SK-MEL-5 (cell line): ENCODE measurements around the gene RAB36. TPM values are rescaled to one million over a fixed set of nuclear protein-coding genes. Genes with fewer than 3 reads are reported as not detected.

Experiments used
- DNase-seq: peaks from one replicate; pipeline ENCODE4 v3.0.0-alpha.2; 2016; ENCODE audit warnings: low read depth, low spot score
- in situ Hi-C: cut with HindIII; loops from 2 replicates; pipeline ENCODE4 v1.10.0; 2016; ENCODE audit warnings: low sequenced_read_pairs, high pct_unique_total_duplicates, low pct_unique_long_range_greater_than_20kb
- small RNA-seq, 2 experiments: library from RNA; depleted of rRNA; stranded (forward); fragments of <200 nt; gene quantifications; one replicate each; pipeline ENCODE3, GENCODE V24; 2014
- total RNA-seq: library from RNA; depleted of rRNA; stranded (reverse); fragments of >200 nt; shearing (Covaris generic); gene quantifications from 2 replicates; pipeline ENCODE4 v1.2.3, GENCODE V29; 2014; rRNA removed

The RAB36 gene
- total RNA-seq, 1 experiment from 2014 or later: 0.37 TPM

DNA sequence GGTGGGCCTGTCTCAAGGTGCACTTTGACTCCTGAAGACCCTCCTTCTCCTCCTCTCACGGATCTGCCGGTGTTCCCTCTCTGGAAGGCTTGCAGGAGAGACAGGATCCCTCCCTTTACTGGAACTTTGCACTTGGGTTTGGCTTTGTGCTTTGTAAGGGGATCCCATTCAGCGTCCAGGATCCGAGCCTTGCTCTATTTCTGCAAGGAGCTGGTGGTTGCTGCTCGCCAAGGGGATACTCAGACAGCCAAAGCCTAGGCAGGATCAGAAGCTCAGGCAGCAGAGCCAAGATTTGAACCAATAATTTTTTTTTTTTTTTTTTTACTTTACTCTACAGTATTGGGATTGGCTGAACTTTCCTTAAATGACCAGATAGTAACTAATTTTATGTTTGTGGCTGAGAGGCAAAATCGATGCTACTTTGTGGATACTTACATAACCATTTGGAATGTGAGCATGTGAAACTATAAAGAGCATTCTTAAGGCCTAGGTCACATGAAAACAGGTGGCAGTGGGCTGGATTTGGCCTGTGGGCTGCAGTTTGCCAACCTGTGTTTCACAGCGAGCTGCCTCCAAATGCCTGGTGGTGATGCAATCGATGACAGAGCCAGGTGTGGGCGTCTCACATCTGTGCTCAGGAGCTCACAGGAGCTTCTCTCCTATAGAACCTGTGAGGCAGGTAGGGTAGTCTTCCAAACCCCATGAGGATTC, 60.2 kb downstream of the RAB36 start:
- in situ Hi-C loops: no loop called here
- DNase-seq: no peak

DNA sequence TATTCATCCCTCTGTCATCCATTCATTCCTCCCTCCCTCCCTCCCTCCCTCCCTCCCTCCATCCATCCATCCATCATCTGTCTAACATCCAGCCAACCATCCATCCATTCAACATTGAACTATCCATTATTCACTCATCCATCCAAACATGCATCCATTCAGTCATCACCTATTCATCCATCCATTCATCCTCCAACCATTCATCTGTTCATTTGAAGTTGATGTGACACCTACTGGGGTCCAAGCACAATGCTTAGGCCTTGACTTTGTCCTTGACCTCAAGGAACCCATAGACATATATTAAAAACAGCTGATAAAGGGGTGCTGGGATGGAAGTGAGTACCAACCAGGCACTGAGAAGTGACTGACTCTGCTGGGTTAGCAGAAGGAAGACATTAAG, 61.6 kb downstream of the RAB36 start:
- no peak for DNase-seq
- in situ Hi-C loops: no loop called here

DNA sequence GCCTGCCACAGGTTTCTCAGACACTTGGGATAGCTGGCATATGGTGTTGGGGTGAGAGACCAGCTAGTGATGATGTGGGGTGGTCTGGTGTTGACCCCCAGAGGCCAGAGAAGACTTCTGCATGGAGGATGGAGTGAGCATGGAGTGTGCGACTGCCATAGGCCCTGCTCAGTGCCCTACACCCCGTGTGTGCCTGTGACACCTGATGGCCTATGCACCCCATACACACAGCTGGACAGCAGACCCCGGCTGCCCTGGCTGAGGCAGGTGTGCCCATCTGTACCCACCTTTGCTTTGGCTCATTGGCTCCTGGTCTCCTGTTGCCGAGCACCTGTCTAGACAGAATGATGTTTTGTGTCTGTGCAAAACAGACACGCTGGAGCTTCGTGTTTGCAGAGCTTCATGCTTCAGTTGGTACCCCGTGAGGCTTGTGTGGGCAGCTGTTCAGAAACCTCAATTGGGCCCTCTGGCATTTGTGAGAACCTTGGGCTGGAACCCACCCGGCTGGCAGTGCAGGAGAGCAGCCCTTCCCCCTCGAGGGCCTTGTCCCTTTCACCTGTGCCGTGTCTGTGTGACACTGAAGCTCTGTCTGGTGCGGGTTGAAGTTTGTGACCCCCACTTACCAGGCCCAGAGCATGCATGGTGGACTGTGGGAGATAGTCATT, 62.6 kb downstream of the RAB36 start:
- DNase-seq: no peak
- in situ Hi-C loops: no loop called here

DNA sequence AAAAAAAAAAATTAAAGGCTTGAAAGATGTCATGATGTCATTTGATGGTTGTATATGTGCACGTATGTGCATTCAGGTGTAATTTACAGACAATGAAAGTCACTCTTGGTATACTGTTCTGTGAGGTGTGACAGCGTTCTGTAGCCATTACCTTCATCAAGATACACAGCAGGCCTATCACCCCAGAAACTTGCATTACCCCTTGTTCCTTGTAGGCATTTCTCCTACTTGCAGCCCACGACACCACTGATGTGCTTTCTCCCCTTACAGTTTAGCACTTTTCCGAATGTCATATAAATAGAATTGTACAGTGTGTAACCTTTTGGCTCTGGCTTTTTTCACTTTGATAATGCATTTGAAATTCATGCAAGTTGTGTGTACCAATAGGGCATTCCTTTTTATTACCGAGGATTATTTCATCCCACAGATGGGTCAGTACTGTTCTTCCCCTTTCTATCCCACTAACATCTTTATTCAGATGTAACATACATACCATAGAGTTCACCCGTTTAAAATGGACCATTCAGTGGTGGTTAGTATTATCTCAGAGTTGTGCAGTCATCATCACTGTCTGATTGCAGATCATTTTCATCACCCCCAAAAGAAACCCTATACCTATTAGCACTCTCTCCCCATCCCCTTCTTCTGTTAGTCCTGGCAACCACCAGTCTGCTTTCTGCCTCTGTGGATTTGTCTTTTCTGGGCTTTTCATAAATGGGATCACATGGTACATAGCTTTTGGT, 65.3 kb downstream of the RAB36 start:
- no peak for DNase-seq
- in situ Hi-C loops: no loop called here

DNA sequence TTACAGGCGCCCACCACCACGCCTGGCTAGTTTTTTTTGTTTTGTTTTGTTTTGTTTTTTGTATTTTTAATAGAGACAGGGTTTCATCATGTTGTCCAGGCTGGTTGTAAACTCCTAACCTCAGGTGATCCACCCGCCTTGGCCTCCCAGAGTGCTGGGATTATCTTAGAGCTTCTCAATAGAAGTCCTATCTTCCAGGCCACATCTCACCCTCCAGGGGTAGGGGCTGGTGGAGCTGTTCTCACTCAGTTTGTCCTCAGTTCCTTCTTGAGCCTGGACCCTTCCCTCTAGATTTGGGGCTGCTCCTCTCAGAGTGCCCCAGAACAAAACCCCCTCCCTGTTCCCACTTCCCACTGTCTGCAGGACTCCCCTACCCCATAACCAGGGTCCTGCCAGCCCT, 66.3 kb downstream of the RAB36 start:
- DNase-seq: no peak

DNA sequence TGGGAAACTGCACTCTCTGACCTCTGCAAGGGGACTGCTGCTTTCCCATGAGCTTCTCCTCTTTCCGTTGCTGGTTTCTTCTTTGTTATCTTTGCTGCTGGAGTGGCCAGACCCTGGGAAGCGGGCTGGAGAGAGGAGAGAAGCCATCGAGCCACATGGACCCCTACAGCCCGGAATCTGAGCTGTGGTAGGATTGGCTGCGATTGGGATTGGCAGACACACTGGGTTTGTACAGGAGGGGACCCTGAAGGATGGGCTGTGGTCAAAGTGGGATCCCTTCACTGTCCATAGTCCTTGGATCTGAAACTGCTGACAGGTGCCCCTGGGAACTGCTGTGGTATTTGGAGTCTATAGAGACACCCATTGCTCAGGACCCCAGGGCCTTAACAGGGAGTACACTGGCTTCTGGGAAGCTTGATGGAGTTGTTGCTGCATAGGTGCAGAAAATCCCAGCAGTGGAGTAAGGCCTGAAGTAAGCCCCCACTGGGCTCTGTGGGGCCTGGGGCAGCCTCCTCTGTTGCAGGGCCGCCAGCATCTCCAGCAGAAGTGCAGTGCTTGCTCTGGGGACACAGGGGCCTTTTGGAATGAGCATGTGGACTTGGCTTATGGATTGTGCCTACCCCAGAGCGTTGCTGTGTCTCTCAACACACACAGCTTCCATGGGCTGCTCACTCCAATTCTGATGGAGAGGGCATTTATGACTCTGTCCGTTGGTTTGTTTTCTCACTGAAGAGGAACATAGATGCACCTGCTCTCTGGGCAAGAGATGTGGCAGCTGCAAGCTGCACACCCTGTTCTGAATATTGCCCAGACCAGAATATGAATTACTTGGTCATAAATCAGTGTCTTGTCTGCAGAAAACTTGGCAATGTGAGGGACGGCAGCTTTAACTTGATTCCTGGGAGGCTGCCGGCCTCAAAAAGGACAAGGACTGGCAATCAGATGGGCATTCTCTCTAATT, 67.1 kb downstream of the RAB36 start:
- in situ Hi-C loops: no loop called here
- no peak for DNase-seq

More for the DNA sequence above, 66.3 kb downstream of the RAB36 start:
- in situ Hi-C loops: no loop called here

DNA sequence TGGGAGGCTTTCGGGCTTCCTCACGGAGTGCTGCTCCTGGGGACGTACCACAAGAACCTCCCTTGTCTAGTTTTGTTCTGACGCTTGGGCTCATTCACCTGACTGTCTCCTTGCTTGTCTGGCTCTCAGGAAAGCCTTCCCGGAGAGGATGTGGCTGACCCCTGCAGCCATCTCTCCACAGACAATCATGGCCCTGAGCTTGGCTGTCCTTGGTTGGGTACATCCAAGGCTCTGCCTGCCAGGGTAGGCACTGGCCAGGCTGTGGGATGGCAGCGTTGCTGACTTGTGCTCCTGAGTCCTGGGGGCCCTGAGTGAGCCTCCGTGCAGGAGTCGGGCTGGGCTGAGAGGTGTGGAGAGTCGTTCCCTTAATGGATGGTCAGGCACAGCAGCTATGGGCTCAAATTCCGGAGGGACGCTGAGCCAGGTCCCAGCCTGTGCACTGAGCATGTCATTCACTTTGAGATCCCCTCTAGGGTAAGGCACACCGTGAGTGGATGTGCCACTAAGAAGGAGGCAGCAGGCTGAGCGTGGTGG, 67.8 kb downstream of the RAB36 start:
- in situ Hi-C loops: no loop called here
- no peak for DNase-seq

DNA sequence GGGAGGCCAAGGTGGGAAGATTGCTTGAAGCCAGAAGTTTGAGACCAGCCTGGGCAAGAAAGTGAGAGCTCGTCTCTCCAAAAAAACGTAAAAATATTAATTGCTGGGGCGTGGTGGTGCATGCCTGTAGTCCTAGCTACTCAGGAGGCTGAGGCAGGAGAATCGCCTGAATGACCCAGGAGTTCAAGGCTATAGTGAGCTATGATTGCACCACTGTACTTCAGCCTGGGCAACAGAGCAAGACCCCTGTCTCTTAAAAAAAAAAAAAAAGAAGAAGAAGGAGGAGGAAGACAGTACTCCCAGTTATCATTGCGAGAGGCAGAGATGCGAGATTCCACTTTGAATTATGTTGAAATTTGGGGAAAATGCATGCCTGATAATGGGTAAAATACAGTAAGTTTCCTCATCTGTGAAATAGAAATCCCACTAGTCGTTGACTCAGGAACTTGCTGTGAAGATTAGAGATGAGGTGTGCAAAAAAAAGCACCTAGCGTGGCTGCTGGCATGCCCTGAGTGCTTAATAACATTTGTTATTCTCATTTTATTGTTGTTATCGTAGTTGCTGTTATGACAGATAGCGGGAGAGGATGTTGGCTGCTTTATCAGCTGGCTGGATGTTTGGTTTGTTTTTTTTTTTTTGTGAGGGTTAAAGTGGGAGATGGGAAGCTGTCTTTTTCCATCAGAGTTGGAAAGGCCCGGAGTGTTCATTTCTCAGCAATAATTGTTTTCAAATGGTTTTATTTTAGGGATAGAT, 68.5 kb downstream of the RAB36 start:
- DNase-seq: no peak
- in situ Hi-C loops: no loop called here

Small RNA genes lying within 50 kb of the gene (small RNA-seq; reads per million reads assigned to genes)
- gene BCRP8: 0 reads per million in 2 experiments
- gene RF00017: 0 reads per million in 2 experiments
- 0 reads per million in 2 experiments for gene RF00066

Other genes with a start within 250 kb of the RAB36 start
- gene GNAZ, start 75.0 kb upstream of the RAB36 start, total RNA-seq: 3.6 and 3.9 TPM in 2 replicates
- not detected in 2 replicates for gene RSPH14, start 3.5 kb upstream of the RAB36 start, total RNA-seq
- 14.6 and 19.6 TPM in 2 replicates for gene BCR, start 35.0 kb downstream of the RAB36 start, total RNA-seq